HEK293 (cell line): ENCODE results near the gene DTL.

ENCODE experiments used
- CTCF ChIA-PET: fragments of 350-600 bp; formaldehyde crosslinking; extraction: SDS; loops from one replicate; lab custom pipeline; 2021; ENCODE audit warnings: antibody characterized with exemption; lab: Yijun Ruan, JAX
- POLR2A ChIA-PET: fragments of 300-600 bp; formaldehyde crosslinking; extraction: SDS; loops from one replicate; lab custom pipeline; 2020; ENCODE audit warnings: antibody characterized with exemption, inconsistent platforms; lab: Yijun Ruan, JAX
- H3K27ac ChIP-seq: fragments of 200-500 bp; sonication (Bioruptor generic); 2 replicates; pipeline ENCODE4 v1.5.1; 2014; ENCODE audit warnings: low read depth, low read length, control low read depth, inconsistent platforms; ENCODE audit errors: extremely low read depth
- H3K36me3 ChIP-seq, 2 experiments: fragments of 200-500 bp in 1 of 2; sonication (Bioruptor generic) in 1 of 2; 1 replicate in 1 of 2; 2 replicates in 1 of 2; pipeline ENCODE4 v1.5.1; 2014 to 2017; ENCODE audit warnings: inconsistent platforms in 2 of 2, low read length in 2 of 2; ENCODE audit not compliant: control insufficient read depth in 2 of 2, insufficient read depth in 1 of 2
- H3K4me1 ChIP-seq: fragments of 200-500 bp; sonication (Bioruptor generic); 2 replicates; pipeline ENCODE4 v1.5.1; 2014; ENCODE audit warnings: mild to moderate bottlenecking, low read length, inconsistent platforms; ENCODE audit not compliant: control insufficient read depth, insufficient read depth
- H3K4me3 ChIP-seq: 2 replicates; pipeline ENCODE4 v1.5.1; 2011; ENCODE audit warnings: low read depth, mild to moderate bottlenecking, control low read depth, low read length, moderate library complexity
- H3K9me3 ChIP-seq: fragments of 200-500 bp; sonication (Bioruptor generic); 2 replicates; pipeline ENCODE4 v1.5.1; 2014; ENCODE audit warnings: low read depth, low read length, inconsistent platforms; ENCODE audit not compliant: control insufficient read depth, insufficient read depth
- GLIS2 ChIP-seq: fragments of 450-650 bp; formaldehyde crosslinking; IDR thresholded peaks from 2 replicates; pipeline ENCODE4 v1.5.1; 2016; ENCODE audit warnings: missing biosample characterization, missing genetic modification characterization
- OSR2 ChIP-seq: fragments of 450-650 bp; formaldehyde crosslinking; IDR thresholded peaks from 2 replicates; pipeline ENCODE4 v1.5.1; 2016; ENCODE audit warnings: missing biosample characterization, missing genetic modification characterization
- SP2 ChIP-seq: fragments of 450-650 bp; formaldehyde crosslinking; IDR thresholded peaks from 2 replicates; pipeline ENCODE4 v1.5.1; 2016; ENCODE audit warnings: missing biosample characterization, missing genetic modification characterization
- SP7 ChIP-seq: fragments of 450-650 bp; formaldehyde crosslinking; IDR thresholded peaks from 2 replicates; pipeline ENCODE4 v1.5.1; 2016; ENCODE audit warnings: missing biosample characterization, missing genetic modification characterization
- TCF7L2 ChIP-seq: IDR thresholded peaks from 2 replicates; pipeline ENCODE4 v1.6.1; 2011; ENCODE audit warnings: low read depth, mild to moderate bottlenecking, inconsistent platforms, low read length, moderate library complexity, borderline replicate concordance
- WT1 ChIP-seq: fragments of 450-650 bp; formaldehyde crosslinking; IDR thresholded peaks from 2 replicates; pipeline ENCODE4 v1.5.1; 2016; ENCODE audit warnings: missing biosample characterization, missing genetic modification characterization
- ZBTB20 ChIP-seq: fragments of 450-650 bp; formaldehyde crosslinking; IDR thresholded peaks from 2 replicates; pipeline ENCODE4 v1.5.1; 2016; ENCODE audit warnings: missing biosample characterization, missing genetic modification characterization
- ZBTB7A ChIP-seq: fragments of 450-650 bp; formaldehyde crosslinking; IDR thresholded peaks from 2 replicates; pipeline ENCODE4 v1.5.1; 2016; ENCODE audit warnings: low read depth, missing biosample characterization, missing genetic modification characterization
- ZFP37 ChIP-seq: fragments of 450-650 bp; formaldehyde crosslinking; IDR thresholded peaks from 2 replicates; pipeline ENCODE4 v1.5.1; 2016; ENCODE audit warnings: missing biosample characterization, missing genetic modification characterization
- ZNF202 ChIP-seq: fragments of 450-650 bp; formaldehyde crosslinking; IDR thresholded peaks from 2 replicates; pipeline ENCODE4 v1.5.1; 2016; ENCODE audit warnings: missing biosample characterization, missing genetic modification characterization, borderline replicate concordance
- ZNF23 ChIP-seq: fragments of 450-650 bp; formaldehyde crosslinking; IDR thresholded peaks from 2 replicates; pipeline ENCODE4 v1.5.1; 2016; ENCODE audit warnings: missing biosample characterization, missing genetic modification characterization, borderline replicate concordance
- ZNF274 ChIP-seq, 2 experiments: fragments of 200-500 bp in 1 of 2; fragments of 450-650 bp in 1 of 2; sonication (Bioruptor generic) in 1 of 2; formaldehyde crosslinking in 1 of 2; IDR thresholded peaks; 2 replicates each; pipeline versions ENCODE4 v1.5.1 to v1.6.1; 2014 to 2016; ENCODE audit warnings: borderline replicate concordance in 1 of 2, inconsistent platforms in 1 of 2, low read length in 1 of 2, missing biosample characterization in 1 of 2, missing genetic modification characterization in 1 of 2
- ZNF324 ChIP-seq: fragments of 450-650 bp; formaldehyde crosslinking; IDR thresholded peaks from 2 replicates; pipeline ENCODE4 v1.5.1; 2016; ENCODE audit warnings: missing biosample characterization, missing genetic modification characterization
- ZNF335 ChIP-seq: fragments of 450-650 bp; formaldehyde crosslinking; conservative IDR thresholded peaks from 2 replicates; pipeline ENCODE4 v1.5.1; 2016; ENCODE audit warnings: missing biosample characterization, missing genetic modification characterization
- ZNF341 ChIP-seq: fragments of 450-650 bp; formaldehyde crosslinking; IDR thresholded peaks from 2 replicates; pipeline ENCODE4; 2016; ENCODE audit warnings: low read depth, missing biosample characterization, missing genetic modification characterization
- ZNF366 ChIP-seq: fragments of 450-650 bp; formaldehyde crosslinking; conservative IDR thresholded peaks from 2 replicates; pipeline ENCODE4 v1.5.1; 2016; ENCODE audit warnings: missing biosample characterization, missing genetic modification characterization
- ZNF529 ChIP-seq: fragments of 450-650 bp; formaldehyde crosslinking; IDR thresholded peaks from 2 replicates; pipeline ENCODE4 v1.5.1; 2017; ENCODE audit warnings: missing genetic modification characterization, missing biosample characterization; ENCODE audit not compliant: insufficient replicate concordance
- ZNF530 ChIP-seq: fragments of 450-650 bp; formaldehyde crosslinking; IDR thresholded peaks from 2 replicates; pipeline ENCODE4 v1.5.1; 2016; ENCODE audit warnings: low read depth, missing biosample characterization, missing genetic modification characterization
- ZNF544 ChIP-seq: fragments of 450-650 bp; formaldehyde crosslinking; IDR thresholded peaks from 2 replicates; pipeline ENCODE4 v1.5.0; 2017; ENCODE audit warnings: missing biosample characterization, missing genetic modification characterization
- ZNF571 ChIP-seq: fragments of 450-650 bp; formaldehyde crosslinking; IDR thresholded peaks from 2 replicates; pipeline ENCODE4 v1.5.0; 2017; ENCODE audit warnings: missing biosample characterization, missing genetic modification characterization
- ZNF596 ChIP-seq: fragments of 450-650 bp; IDR thresholded peaks from 2 replicates; pipeline ENCODE4 v1.5.0; 2018; ENCODE audit warnings: missing biosample characterization, mild to moderate bottlenecking, missing genetic modification characterization, moderate library complexity
- ZNF621 ChIP-seq: fragments of 450-650 bp; formaldehyde crosslinking; IDR thresholded peaks from 2 replicates; pipeline ENCODE4 v1.5.1; 2017; ENCODE audit warnings: missing biosample characterization, missing genetic modification characterization
- ZNF626 ChIP-seq: fragments of 450-650 bp; sonication (Bioruptor Pico); formaldehyde crosslinking; IDR thresholded peaks from 2 replicates; pipeline ENCODE4 v1.5.1; 2018; ENCODE audit warnings: missing biosample characterization, missing genetic modification characterization, inconsistent platforms
- ZNF629 ChIP-seq: fragments of 450-650 bp; formaldehyde crosslinking; IDR thresholded peaks from 2 replicates; pipeline ENCODE4 v1.5.1; 2017; ENCODE audit warnings: missing biosample characterization, missing genetic modification characterization
- ZNF664 ChIP-seq: fragments of 450-650 bp; formaldehyde crosslinking; IDR thresholded peaks from 2 replicates; pipeline ENCODE4 v1.5.1; 2016; ENCODE audit warnings: missing biosample characterization, missing genetic modification characterization
- ZNF701 ChIP-seq: fragments of 450-650 bp; formaldehyde crosslinking; IDR thresholded peaks from 2 replicates; pipeline ENCODE4 v1.5.1; 2016; ENCODE audit warnings: missing biosample characterization, missing genetic modification characterization
- ZNF792 ChIP-seq: fragments of 450-650 bp; formaldehyde crosslinking; IDR thresholded peaks from 2 replicates; pipeline ENCODE4 v1.5.1; 2016; ENCODE audit warnings: missing biosample characterization, missing genetic modification characterization
- TF ChIP-seq, protein P1 (sequence below): fragments of 450-650 bp; formaldehyde crosslinking; IDR thresholded peaks from 2 replicates; pipeline ENCODE4 v1.5.1; 2016; ENCODE audit warnings: missing biosample characterization, missing genetic modification characterization
- TF ChIP-seq, protein P2 (sequence below): fragments of 450-650 bp; formaldehyde crosslinking; optimal IDR thresholded peaks from 2 replicates; pipeline ENCODE3; 2016; ENCODE audit warnings: missing biosample characterization, mild to moderate bottlenecking, missing genetic modification characterization
- TF ChIP-seq, protein P3 (sequence below): fragments of 450-650 bp; formaldehyde crosslinking; IDR thresholded peaks from 2 replicates; pipeline ENCODE4 v1.5.1; 2016; ENCODE audit warnings: missing biosample characterization, missing genetic modification characterization, borderline replicate concordance

Gene DTL

DNA sequence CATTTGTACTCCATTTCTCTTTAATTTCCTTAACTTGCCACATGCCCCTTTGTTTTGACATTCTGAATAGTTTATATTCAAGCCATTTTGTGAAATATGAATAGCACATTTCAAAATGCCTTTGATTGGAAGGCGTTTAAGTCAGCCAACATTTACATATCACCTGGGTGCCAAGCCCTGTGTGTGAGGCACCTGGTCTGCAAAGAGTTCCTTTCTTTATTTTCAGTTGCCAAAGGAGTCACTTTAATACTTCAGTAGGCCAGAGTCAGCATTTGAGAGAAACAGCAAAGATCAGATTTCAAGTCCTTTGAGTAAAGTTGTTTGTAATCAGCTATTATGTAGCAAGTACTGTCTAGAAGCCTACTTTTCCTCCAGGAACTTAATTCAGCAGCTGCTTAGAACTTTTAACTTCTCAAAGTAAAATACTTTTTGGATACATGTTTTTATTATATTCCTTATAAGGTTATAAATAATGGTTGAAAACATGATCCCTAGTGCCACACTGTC is 70.8 kb downstream of the DTL start:
- Histone ChIP-seq H3K9me3 (no peaks in the 10 kb centered on the region), H3K4me1 (no peaks in the 10 kb centered on the region; the same call in 1 of the 2 replicates), H3K36me3 (peaks cover 0 to 49% of the 10 kb centered on the region in 2 experiments; a peak in 1 of 3 replicates), H3K27ac (no peak overlapping the region), H3K4me3 (no peak overlapping the region)
- ChIA-PET POLR2A (no interaction called here), CTCF (no interaction called here)
- TF ChIP-seq, protein P1, sequence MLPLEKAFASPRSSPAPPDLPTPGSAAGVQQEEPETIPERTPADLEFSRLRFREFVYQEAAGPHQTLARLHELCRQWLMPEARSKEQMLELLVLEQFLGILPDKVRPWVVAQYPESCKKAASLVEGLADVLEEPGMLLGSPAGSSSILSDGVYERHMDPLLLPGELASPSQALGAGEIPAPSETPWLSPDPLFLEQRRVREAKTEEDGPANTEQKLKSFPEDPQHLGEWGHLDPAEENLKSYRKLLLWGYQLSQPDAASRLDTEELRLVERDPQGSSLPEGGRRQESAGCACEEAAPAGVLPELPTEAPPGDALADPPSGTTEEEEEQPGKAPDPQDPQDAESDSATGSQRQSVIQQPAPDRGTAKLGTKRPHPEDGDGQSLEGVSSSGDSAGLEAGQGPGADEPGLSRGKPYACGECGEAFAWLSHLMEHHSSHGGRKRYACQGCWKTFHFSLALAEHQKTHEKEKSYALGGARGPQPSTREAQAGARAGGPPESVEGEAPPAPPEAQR = no peak
- no peak for TF ChIP-seq ZNF23 (tag by site-specific recombination)
- no peak for TF ChIP-seq ZNF274 (IDR thresholded peaks at IDR 0.05; ENCODE audit: low read length)
- TF ChIP-seq ZNF274 (tag by site-specific recombination; IDR thresholded peaks at IDR 0.05; ENCODE audit: borderline replicate concordance) = no peak
- TF ChIP-seq ZNF366 (tag by site-specific recombination) = no peak
- TF ChIP-seq, protein P2, sequence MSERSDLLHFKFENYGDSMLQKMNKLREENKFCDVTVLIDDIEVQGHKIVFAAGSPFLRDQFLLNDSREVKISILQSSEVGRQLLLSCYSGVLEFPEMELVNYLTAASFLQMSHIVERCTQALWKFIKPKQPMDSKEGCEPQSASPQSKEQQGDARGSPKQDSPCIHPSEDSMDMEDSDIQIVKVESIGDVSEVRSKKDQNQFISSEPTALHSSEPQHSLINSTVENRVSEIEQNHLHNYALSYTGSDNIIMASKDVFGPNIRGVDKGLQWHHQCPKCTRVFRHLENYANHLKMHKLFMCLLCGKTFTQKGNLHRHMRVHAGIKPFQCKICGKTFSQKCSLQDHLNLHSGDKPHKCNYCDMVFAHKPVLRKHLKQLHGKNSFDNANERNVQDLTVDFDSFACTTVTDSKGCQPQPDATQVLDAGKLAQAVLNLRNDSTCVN = no peak
- TF ChIP-seq ZNF701 = no peak
- TF ChIP-seq ZFP37 (tag by site-specific recombination) = no peak
- no peak for TF ChIP-seq ZNF341 (tag by site-specific recombination)
- no peak for TF ChIP-seq SP2 (tag by site-specific recombination)
- no peak for TF ChIP-seq ZNF529
- no peak for TF ChIP-seq ZNF202
- no peak for TF ChIP-seq ZNF792
- TF ChIP-seq ZNF621 = no peak
- TF ChIP-seq ZNF629 = no peak
- no peak for TF ChIP-seq GLIS2 (tag by site-specific recombination)
- TF ChIP-seq WT1 (tag by site-specific recombination) = no peak
- no peak for TF ChIP-seq SP7 (tag by site-specific recombination)
- no peak for TF ChIP-seq ZNF571 (tag by site-specific recombination)
- TF ChIP-seq ZBTB20 = no peak
- TF ChIP-seq ZNF626 (tag by site-specific recombination) = no peak

DNA sequence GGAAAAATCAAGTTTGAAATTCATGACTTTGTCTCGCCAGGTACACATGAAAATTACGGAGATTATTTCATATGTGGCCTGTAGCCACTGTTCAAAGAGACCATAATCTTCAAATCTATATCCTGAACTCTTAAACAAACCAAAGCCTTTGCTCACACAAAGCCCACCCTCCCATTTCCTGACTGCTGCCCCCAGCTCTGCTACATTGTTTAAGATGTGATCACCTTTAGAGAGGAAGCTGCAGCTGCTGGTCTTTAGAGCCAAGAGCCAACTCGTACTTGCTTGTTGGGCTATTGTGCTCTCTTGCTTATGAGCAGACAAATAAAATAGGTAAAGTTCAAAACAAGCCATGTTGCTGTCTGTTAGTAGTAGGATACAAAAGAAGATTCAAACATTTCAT is 71.9 kb downstream of the DTL start:
- peaks cover 0 to 48% of the 10 kb centered on the region in 2 experiments; a peak in 1 of 3 replicates for H3K36me3 ChIP-seq
- TF ChIP-seq ZNF544 (no peak), TCF7L2 (no peak), ZNF324 (tag by site-specific recombination) (no peak), ZBTB7A (tag by site-specific recombination) (no peak), ZNF530 (tag by site-specific recombination) (no peak), OSR2 (no peak), ZNF335 (no peak), ZNF664 (no peak), ZNF596 (no peak), SP7 (tag by site-specific recombination) (no peak), ZNF629 (no peak)
- TF ChIP-seq, protein P3, sequence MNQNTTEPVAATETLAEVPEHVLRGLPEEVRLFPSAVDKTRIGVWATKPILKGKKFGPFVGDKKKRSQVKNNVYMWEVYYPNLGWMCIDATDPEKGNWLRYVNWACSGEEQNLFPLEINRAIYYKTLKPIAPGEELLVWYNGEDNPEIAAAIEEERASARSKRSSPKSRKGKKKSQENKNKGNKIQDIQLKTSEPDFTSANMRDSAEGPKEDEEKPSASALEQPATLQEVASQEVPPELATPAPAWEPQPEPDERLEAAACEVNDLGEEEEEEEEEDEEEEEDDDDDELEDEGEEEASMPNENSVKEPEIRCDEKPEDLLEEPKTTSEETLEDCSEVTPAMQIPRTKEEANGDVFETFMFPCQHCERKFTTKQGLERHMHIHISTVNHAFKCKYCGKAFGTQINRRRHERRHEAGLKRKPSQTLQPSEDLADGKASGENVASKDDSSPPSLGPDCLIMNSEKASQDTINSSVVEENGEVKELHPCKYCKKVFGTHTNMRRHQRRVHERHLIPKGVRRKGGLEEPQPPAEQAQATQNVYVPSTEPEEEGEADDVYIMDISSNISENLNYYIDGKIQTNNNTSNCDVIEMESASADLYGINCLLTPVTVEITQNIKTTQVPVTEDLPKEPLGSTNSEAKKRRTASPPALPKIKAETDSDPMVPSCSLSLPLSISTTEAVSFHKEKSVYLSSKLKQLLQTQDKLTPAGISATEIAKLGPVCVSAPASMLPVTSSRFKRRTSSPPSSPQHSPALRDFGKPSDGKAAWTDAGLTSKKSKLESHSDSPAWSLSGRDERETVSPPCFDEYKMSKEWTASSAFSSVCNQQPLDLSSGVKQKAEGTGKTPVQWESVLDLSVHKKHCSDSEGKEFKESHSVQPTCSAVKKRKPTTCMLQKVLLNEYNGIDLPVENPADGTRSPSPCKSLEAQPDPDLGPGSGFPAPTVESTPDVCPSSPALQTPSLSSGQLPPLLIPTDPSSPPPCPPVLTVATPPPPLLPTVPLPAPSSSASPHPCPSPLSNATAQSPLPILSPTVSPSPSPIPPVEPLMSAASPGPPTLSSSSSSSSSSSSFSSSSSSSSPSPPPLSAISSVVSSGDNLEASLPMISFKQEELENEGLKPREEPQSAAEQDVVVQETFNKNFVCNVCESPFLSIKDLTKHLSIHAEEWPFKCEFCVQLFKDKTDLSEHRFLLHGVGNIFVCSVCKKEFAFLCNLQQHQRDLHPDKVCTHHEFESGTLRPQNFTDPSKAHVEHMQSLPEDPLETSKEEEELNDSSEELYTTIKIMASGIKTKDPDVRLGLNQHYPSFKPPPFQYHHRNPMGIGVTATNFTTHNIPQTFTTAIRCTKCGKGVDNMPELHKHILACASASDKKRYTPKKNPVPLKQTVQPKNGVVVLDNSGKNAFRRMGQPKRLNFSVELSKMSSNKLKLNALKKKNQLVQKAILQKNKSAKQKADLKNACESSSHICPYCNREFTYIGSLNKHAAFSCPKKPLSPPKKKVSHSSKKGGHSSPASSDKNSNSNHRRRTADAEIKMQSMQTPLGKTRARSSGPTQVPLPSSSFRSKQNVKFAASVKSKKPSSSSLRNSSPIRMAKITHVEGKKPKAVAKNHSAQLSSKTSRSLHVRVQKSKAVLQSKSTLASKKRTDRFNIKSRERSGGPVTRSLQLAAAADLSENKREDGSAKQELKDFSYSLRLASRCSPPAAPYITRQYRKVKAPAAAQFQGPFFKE (tag by site-specific recombination) = no peak

More for the DNA sequence above, 71.9 kb downstream of the DTL start:
- no peak overlapping the region for H3K4me3 ChIP-seq
- CTCF ChIA-PET = interaction anchor here (0.7 kb wide), 2 partner anchors 44 to 209 kb away, joined by 3 to 4 read pairs; no protein-coding TSS in a partner anchor
- no peak overlapping the region for H3K27ac ChIP-seq
- no peaks in the 10 kb centered on the region; the same call in 1 of the 2 replicates for H3K4me1 ChIP-seq
- POLR2A ChIA-PET = no interaction called here
- no peaks in the 10 kb centered on the region for H3K9me3 ChIP-seq
